Liver (tissue), 9 donors: ENCODE measurements around the gene CNIH1. TPM values are rescaled to one million over a fixed set of nuclear protein-coding genes. Genes with fewer than 3 reads are reported as not detected.
"Not testable (repeated sequence)": the region's sequence is repeated elsewhere in the genome, so short reads cannot be mapped to it uniquely, and the experiment has no call there.

Source experiments
- DNase-seq: peaks from one replicate; pipeline ENCODE4 v3.0.0-alpha.2; 2017; ENCODE audit warnings: low spot score
- H3K27ac ChIP-seq, 2 donors: one replicate each; pipeline ENCODE4 v1.7.0; 2013; ENCODE audit warnings: inconsistent platforms in 2 of 2, low read length in 2 of 2, control low read depth in 1 of 2, low read depth in 1 of 2, mild to moderate bottlenecking in 1 of 2
- H3K27me3 ChIP-seq, 4 donors: one replicate each; pipeline versions ENCODE4 v1.6.1 to v1.7.0; 2013; ENCODE audit warnings: low read length in 3 of 4, inconsistent platforms in 1 of 4, mild to moderate bottlenecking in 1 of 4, moderate library complexity in 1 of 4; ENCODE audit not compliant: control insufficient read depth in 4 of 4, insufficient read depth in 4 of 4
- H3K36me3 ChIP-seq, 4 donors: one replicate each; pipeline versions ENCODE4 v1.6.1 to v1.7.0; 2013; ENCODE audit warnings: low read length in 3 of 4, mild to moderate bottlenecking in 3 of 4, low read depth in 1 of 4, moderate library complexity in 1 of 4; ENCODE audit not compliant: control insufficient read depth in 4 of 4, insufficient read depth in 3 of 4
- H3K4me1 ChIP-seq, 4 donors: one replicate each; pipeline versions ENCODE4 v1.6.1 to v1.7.0; 2013; ENCODE audit warnings: low read length in 3 of 4, mild to moderate bottlenecking in 3 of 4, moderate library complexity in 1 of 4; ENCODE audit not compliant: control insufficient read depth in 4 of 4, insufficient read depth in 4 of 4
- H3K4me3 ChIP-seq, 3 donors: one replicate each; pipeline versions ENCODE4 v1.6.1 to v1.7.0; 2013; ENCODE audit warnings: low read length in 3 of 3, control low read depth in 1 of 3, low read depth in 1 of 3, mild to moderate bottlenecking in 1 of 3
- H3K9ac ChIP-seq, 2 donors: one replicate each; pipeline ENCODE4 v1.7.0; 2013; ENCODE audit warnings: low read length in 2 of 2, mild to moderate bottlenecking in 2 of 2, moderate library complexity in 2 of 2, control low read depth in 1 of 2, low read depth in 1 of 2
- H3K9me3 ChIP-seq, 4 donors: one replicate each; pipeline versions ENCODE4 v1.6.1 to v1.7.0; 2013; ENCODE audit warnings: low read length in 3 of 4; ENCODE audit not compliant: control insufficient read depth in 4 of 4
- ATF3 ChIP-seq: IDR thresholded peaks from 2 replicates; pipeline ENCODE4 v1.6.1; 2016; ENCODE audit warnings: antibody characterized with exemption
- FOXA1 ChIP-seq: IDR thresholded peaks from 2 replicates; pipeline ENCODE4 v1.6.1; 2016; ENCODE audit warnings: antibody characterized with exemption
- FOXA2 ChIP-seq: IDR thresholded peaks from 2 replicates; pipeline ENCODE4 v1.6.1; 2016; ENCODE audit warnings: antibody characterized with exemption
- GABPA ChIP-seq, 2 donors: IDR thresholded peaks in 1 of 2; conservative IDR thresholded peaks in 1 of 2; 2 replicates each; pipeline ENCODE4 v1.6.1; 2016; ENCODE audit warnings: antibody characterized with exemption in 2 of 2, mild to moderate bottlenecking in 1 of 2, moderate library complexity in 1 of 2
- HNF4A ChIP-seq, 2 donors: conservative IDR thresholded peaks; 2 replicates each; pipeline ENCODE4 v1.6.1; 2016; ENCODE audit warnings: antibody characterized with exemption in 2 of 2, mild to moderate bottlenecking in 2 of 2
- HNF4G ChIP-seq: IDR thresholded peaks from 2 replicates; pipeline ENCODE4 v1.6.1; 2016; ENCODE audit warnings: antibody characterized with exemption
- RAD21 ChIP-seq, 2 donors: IDR thresholded peaks; 2 replicates each; pipeline ENCODE4 v1.6.1; 2016; ENCODE audit warnings: antibody characterized with exemption in 2 of 2, mild to moderate bottlenecking in 2 of 2
- RXRA ChIP-seq, 2 donors: IDR thresholded peaks; 2 replicates each; pipeline ENCODE4 v1.6.1; 2017 to 2018; ENCODE audit warnings: antibody characterized with exemption in 2 of 2, mild to moderate bottlenecking in 1 of 2
- SP1 ChIP-seq: IDR thresholded peaks from 2 replicates; pipeline ENCODE4 v1.6.1; 2018; ENCODE audit warnings: antibody characterized with exemption, mild to moderate bottlenecking
- ZBTB33 ChIP-seq: IDR thresholded peaks from 2 replicates; pipeline ENCODE4 v1.6.1; 2016; ENCODE audit warnings: antibody characterized with exemption
- WGBS: extraction: QIAGEN DNeasy Blood & Tissue Kit; methylation state at CpG from one replicate; pipeline ENCODE4 v1.1.7; 2013; 5-methylcytosine and 5-hydroxymethylcytosine counted together
- polyA plus RNA-seq, 2 donors: library from polyadenylated mRNA; stranded (reverse) in 1 of 2; unstranded in 1 of 2; fragments of 200-250 nt in 1 of 2; fragments of >200 nt in 1 of 2; fragmentation: Nextera tagmentation in 1 of 2; extraction: Ambion mirVana in 1 of 2; gene quantifications; one replicate each; pipeline versions ENCODE4 v1.2.1 to v1.2.3, GENCODE V29; 2013 to 2015
- total RNA-seq, 2 donors: library from RNA; depleted of rRNA; stranded (reverse); fragments of >200 nt; gene quantifications; one replicate each; pipeline ENCODE4 v1.2.3, GENCODE V29; 2014
- donor health status: healthy.
- donor health status: healthy.
- donor health status: healthy.
- donor health status: healthy.
- donor health status: healthy.

CNIH1 gene
- total and polyA plus RNA-seq, 4 donors: 33.9 to 193 (median 116) TPM

GRCh38 chr14:54462048-54462447 lies 20.9 kb upstream of the CNIH1 start:
- Histone ChIP-seq H3K4me3 (no peak overlapping the region), H3K27ac (no peak overlapping the region), H3K27me3 (peaks cover 0 to 7% (median 0%) of the 10 kb centered on the region in 4 donors), H3K36me3 (no peaks in the 10 kb centered on the region), H3K9ac (no peak overlapping the region), H3K9me3 (peaks cover 0 to 5% (median 0%) of the 10 kb centered on the region in 4 donors), H3K4me1 (peaks cover 0 to 3% (median 1%) of the 10 kb centered on the region in 4 donors)
- 86% methylated on average over 5 of the region's 5 CpGs for WGBS
- TF ChIP-seq GABPA (IDR thresholded peaks at IDR 0.05 in 1 of 2, conservative IDR thresholded peaks at IDR 0.05 in 1 of 2) (no peak), FOXA2 (no peak), RAD21 (IDR thresholded peaks at IDR 0.05) (no peak), RXRA (IDR thresholded peaks at IDR 0.05) (no peak), ZBTB33 (no peak), SP1 (no peak)
- no peak for DNase-seq

- Histone ChIP-seq H3K36me3 (no peaks in the 10 kb centered on the region), H3K9me3 (no peaks in the 10 kb centered on the region), H3K9ac (no peak overlapping the region), H3K4me3 (no peak overlapping the region), H3K4me1 (peaks cover 0 to 5% (median 2%) of the 10 kb centered on the region in 4 donors), H3K27ac (no peak overlapping the region), H3K27me3 (peaks cover 0 to 7% (median 0%) of the 10 kb centered on the region in 4 donors)
- no peak for TF ChIP-seq ATF3
- no peak for TF ChIP-seq HNF4G
- TF ChIP-seq FOXA1: no peak
- TF ChIP-seq GABPA (IDR thresholded peaks at IDR 0.05 in 1 of 2, conservative IDR thresholded peaks at IDR 0.05 in 1 of 2): no peak
- TF ChIP-seq FOXA2: no peak
- no peak for TF ChIP-seq ZBTB33
- 93% methylated on average over 3 of the region's 3 CpGs for WGBS
- no peak for DNase-seq
Observed at GRCh38 chr14:54459106-54459505, 17.9 kb upstream of the CNIH1 start.

- not testable (repeated sequence) for H3K36me3 ChIP-seq, DNase-seq, H3K27ac ChIP-seq, H3K4me1 ChIP-seq, H3K27me3 ChIP-seq, H3K9ac ChIP-seq, H3K4me3 ChIP-seq, H3K9me3 ChIP-seq
- peak; percentile 34 to 39 for TF ChIP-seq HNF4A (conservative IDR thresholded peaks at IDR 0.05)
- TF ChIP-seq ATF3: peak; percentile 28
Observed at GRCh38 chr14:54458536-54458935, 17.4 kb upstream of the CNIH1 start.
